Measurements from ENCODE around the gene FOXN3.

Gene FOXN3

DNA sequence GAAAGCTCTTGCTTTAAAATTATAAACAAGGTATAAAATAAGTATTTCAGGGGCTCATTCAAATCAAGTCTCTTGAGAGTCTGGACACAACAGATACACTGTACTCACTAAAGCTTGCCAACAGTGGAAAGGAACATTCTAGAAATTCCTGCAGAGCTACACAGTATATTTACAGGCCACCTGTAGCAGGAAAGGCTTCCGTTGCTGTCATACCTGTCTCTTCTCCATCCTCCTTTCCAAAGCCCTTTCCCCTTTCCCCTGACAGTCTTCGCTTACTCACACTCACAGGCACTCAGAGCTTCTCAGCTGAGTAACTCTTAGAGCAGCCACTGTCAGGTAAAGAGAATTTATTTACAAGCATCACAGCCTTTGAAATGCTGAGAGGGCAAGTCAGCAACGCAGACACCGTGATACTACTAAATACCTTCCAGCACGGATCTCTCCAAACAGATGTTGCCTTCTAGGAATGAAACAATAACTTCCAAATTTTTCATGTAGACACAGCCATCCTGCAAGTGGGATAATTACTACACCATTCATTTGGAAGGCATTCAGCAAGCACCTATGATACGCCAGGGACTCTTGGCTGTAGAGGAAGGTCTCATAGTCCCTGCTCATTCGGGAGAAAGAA lies 167.9 kb downstream of the FOXN3 start:
- no peak for DNase-seq (ENCODE audit: low spot score)

- no peak for DNase-seq (ENCODE audit: low spot score)
Observed at GRCh38 chr14:89248411-89249064, 168.5 kb downstream of the FOXN3 start.

GRCh38 chr14:89247457-89248122 lies 169.4 kb downstream of the FOXN3 start:
- no peak for DNase-seq (ENCODE audit: low spot score)

DNA sequence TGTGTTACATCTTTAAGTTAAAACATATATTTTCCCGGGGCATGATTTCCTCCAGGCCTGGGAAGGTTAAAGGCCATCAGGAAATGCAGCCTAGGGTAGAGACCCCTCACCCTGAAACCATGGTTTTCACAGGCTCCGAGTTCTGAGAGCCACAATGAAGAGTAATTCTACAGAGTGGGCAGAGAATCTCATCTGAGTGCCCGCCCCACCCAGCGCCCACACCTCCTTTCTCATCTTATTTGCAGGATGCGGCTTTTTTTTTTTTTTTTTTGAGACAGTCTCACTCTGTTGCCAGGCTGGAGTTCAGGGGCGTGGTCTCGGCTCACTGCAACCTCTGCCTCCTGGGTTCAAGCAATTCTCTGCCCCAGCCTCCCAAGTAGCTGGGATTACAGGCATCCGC lies 170.7 kb downstream of the FOXN3 start:
- DNase-seq (ENCODE audit: low spot score) = no peak

DNA sequence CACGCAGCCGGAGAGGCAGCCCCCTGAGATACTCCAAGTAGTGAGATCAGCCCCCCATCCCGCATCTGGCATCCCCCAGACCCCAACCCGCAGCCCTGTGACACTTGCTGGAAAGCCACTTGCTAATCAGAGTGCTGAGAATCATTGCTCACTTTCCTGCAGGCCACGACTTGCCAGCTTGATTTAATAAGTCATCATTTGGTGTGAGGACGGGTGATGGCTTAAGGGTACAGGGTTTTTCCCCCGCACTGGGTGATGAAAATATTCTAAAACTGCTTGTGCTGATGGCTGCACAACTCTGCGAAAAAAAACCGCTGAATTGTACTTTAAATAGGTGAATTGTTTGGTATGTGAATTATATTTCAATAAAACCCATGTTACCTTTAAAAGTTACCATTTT lies 171.2 kb downstream of the FOXN3 start:
- no peak for DNase-seq (ENCODE audit: low spot score)

DNA sequence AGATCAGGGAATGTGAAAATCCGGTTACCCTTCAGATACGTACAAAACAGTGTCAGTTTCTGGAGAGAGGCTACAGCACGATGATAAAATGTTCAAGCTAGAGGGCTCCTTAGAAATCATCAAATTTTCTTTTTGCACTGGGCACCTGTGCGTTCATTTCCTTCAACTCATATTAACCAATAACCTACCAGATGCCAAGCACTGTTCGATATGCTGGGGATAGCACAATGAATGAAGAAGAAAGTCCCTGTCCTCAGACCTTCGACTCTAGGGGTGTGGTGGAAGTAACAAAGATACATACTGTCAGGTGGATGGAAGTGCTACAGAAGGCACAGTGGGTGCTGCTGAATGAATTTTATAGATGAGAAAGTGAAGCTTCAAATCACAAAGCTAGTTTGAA lies 172.3 kb downstream of the FOXN3 start:
- no peak for DNase-seq (ENCODE audit: low spot score)

DNA sequence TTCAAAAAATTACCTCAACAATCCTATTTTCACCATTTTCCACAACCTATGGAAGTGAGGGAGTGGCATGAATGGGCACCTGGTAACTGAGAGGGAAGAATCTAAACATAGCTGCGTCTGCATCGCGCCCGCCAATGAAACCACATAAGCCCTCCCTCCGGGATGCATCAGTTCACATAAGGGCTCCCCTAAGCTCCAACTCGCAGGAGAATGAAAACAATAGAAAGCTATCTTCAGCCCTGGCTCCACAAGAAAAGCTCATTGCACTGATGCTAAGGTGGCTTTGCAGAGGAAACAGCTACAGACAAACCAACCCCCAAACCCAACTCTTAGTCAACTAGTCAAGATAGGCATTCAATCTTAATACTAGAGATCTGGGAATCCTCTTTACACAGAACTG lies 173.3 kb downstream of the FOXN3 start:
- DNase-seq (ENCODE audit: low spot score) = no peak

DNA sequence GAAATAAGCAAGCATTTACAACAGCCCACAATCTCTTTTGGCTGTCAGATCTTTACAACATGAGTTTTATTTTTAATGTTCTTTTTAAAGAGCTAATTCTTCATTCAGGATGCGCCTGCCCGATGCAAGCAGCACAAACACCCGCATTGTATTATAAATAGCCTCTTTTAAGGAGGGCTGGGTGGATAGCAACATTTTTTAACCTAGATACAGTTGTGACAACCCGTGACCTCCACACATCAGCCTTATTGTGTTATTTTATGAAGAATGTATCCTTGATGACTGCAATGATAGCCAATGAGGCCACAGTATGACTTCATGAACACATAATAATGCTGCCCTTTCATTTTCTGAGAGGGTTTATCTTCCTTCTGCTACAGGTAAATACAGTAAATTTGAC lies 173.7 kb downstream of the FOXN3 start:
- DNase-seq (ENCODE audit: low spot score) = no peak

DNA sequence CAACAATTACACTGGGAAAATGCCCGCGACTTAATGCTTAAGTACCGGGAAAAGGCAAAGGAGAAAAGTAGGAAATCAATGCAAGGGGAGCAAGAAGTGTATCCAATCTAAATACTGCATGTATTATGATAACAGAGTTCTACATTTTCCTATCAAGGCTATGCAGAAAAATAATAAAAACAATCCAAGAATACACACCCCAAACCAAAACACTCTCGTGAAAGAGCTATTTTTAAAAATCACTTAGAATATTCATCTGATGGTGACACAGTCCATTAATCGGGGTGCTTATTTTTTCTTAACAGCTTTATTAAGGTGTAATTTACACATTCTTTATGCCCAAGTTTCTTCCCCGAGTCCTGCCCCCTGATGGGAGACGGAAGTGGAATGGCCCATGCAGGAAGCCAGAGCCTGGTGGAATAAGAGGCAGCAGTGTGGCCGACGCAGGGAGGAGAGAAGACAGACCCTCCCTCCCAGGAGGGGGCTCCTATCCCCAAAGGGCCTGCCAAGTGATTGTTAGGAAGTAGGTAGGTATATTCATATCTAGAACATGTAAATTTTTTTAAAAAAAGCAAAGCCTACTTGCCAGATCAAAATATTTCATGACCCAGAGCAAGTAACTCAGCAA lies 174.3 kb downstream of the FOXN3 start:
- no peak for DNase-seq (ENCODE audit: low spot score)

- DNase-seq (ENCODE audit: low spot score) = no peak
Observed at GRCh38 chr14:89241934-89242651, 174.9 kb downstream of the FOXN3 start.

GRCh38 chr14:89241257-89241656 lies 175.8 kb downstream of the FOXN3 start:
- DNase-seq (ENCODE audit: low spot score) = no peak

- no peak for DNase-seq (ENCODE audit: low spot score)
Observed at GRCh38 chr14:89240414-89240813, 176.6 kb downstream of the FOXN3 start.

DNA sequence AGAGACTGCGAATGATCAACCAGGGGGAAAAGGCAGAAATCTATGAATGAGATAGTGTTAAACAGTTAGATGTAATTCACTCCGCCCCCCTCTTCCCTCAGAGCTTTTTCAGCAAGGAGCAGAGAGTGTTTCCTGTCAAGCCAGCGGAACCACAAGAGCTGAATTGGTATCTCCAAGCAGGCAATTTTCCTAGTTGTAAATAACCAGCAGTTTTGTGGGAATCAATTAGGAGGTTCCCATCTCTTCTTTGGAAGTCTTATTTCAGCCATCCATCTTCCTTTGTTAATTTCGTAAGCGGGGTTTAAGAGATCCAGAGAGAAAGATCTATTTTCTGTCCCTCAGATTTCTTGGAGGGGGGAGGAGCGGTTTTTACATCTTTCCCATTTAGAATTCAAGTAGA lies 178.0 kb downstream of the FOXN3 start:
- no peak for DNase-seq (ENCODE audit: low spot score)

GRCh38 chr14:89237921-89238529 lies 179.0 kb downstream of the FOXN3 start:
- no peak for DNase-seq (ENCODE audit: low spot score)

- no peak for DNase-seq (ENCODE audit: low spot score)
Observed at GRCh38 chr14:89236851-89237250, 180.2 kb downstream of the FOXN3 start.

- no peak for DNase-seq (ENCODE audit: low spot score)
Observed at GRCh38 chr14:89233184-89233583, 183.8 kb downstream of the FOXN3 start.

- DNase-seq (ENCODE audit: low spot score) = no peak
Observed at GRCh38 chr14:89232265-89233070, 184.6 kb downstream of the FOXN3 start.

- DNase-seq (ENCODE audit: low spot score) = no peak
Observed at GRCh38 chr14:89231426-89232113, 185.5 kb downstream of the FOXN3 start.

DNA sequence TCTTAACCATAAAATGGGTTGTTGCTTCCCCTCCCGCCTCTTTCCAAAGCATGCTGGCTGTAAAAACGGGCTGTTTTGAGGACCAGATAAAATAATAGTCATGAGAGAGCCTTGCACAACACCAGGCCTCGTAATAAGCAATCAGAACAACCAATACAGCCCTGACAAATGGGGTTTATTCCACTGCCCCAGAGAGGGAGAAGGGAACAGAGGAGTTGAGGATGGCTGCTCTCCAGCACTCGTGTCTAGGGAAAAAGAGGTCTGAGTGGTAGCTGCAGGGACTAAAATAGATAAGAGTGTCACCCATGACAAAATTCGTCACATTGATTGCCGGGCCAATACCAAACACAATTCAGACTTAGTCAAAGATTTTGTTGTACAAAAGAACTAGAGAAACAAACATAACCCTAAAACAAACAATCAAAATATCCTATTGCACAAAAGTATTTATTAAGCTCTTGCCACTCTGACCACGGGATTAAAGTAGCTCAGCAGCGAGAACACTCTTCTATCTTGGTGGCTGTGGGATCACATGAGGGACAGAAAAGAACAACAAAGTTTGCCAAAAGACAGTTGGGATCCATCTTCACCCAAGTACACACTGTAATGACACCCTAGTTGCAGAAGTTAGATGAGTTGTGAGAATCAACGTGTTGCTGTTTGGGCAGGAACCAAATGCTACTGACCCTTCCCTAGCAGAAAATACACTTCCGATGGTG lies 188.0 kb downstream of the FOXN3 start:
- no peak for DNase-seq (ENCODE audit: low spot score)

- DNase-seq (ENCODE audit: low spot score) = no peak
Observed at GRCh38 chr14:89227496-89227836, 189.6 kb downstream of the FOXN3 start.
